NCI-H1092 treated with DMSO at 0.1 percent for 48 hours (cell line): ENCODE data around the gene BCAS3.
"Not testable (repeated sequence)": the region's sequence is repeated elsewhere in the genome, so short reads cannot be mapped to it uniquely, and the experiment has no call there.

Source experiments
- DNase-seq: peaks from one replicate; lab custom pipeline; 2025; lab: John Stamatoyannopoulos, UW

BCAS3 gene

DNA sequence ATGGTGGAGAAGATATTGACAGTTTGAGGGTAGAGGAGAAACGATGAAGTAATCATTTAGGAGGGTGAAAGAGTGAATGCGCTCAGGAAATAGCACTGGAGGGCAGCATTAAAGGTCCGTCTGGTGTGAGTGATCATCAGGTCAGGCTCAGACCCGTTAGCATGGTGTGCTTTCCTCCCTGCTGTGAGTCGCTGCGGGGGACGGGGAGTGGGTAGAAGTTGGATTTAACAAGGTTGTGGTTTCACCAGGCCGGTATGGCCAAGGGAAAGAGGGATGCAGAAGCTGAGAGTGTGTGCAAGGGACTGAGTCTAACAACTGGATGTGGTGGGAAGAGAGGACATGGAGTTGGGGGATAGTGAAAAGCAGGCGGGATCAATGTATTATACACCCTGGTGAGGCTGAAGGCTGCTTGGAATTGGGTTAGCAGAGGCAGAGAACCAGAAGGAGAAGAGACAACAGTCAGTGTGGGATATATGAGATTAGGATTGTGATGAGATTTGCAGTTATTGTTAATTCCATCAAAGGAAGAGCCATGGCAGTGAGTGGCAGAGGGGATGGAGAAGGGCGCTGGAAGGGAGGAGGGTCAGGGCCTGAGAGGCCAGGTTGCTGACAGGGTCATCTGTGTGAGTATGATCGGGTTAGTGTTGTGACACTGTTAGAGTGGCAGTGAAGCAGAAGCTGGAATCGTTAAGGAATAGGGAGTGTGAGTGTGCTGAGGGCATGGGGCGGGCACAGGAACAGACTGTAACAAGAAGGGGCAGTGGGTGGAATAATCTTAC is 663.0 kb downstream of the BCAS3 start:
- DNase-seq = no peak

DNA sequence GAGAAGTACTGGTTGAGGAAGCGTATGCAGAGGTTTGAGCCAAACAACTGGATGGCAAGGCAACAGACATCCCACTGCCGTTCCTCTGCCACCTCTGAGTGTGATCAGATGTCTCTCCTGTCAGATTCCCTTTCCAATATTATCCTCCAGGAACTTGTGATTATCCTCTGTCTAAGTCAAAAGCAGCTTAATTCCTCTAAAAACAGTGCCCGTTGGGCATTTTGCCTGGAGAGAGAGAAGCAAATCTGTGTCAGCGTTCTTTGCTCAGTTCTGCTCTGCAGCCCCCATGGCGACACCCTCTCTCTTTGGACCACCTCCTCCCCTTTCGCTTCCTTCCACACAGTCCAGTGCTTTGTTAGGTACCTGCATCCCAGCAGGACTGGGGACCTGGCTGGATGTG is 665.9 kb downstream of the BCAS3 start:
- DNase-seq = no peak

GRCh38 chr17:61345061-61345460 is 667.4 kb downstream of the BCAS3 start:
- DNase-seq = no peak

GRCh38 chr17:61345825-61346666 is 668.4 kb downstream of the BCAS3 start:
- no peak for DNase-seq

DNA sequence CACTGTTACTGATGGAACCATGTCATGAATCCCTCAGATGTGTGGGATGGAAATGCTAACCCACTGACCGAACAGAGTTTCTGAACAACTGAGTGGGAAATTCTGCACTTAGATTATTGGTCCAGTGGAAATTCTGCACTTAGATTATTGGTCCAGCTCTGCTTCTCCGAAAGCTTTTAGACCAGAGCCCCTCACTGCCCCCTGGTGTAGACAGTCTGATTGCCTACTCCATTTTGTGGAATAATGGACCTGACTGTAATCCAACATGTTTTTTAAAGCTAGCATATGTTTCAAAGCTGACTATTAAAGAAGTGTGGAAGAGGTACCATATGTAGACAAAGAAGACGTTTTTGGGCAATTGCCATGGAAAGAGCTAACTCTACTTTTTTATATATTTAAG is 671.7 kb downstream of the BCAS3 start:
- DNase-seq = no peak

DNA sequence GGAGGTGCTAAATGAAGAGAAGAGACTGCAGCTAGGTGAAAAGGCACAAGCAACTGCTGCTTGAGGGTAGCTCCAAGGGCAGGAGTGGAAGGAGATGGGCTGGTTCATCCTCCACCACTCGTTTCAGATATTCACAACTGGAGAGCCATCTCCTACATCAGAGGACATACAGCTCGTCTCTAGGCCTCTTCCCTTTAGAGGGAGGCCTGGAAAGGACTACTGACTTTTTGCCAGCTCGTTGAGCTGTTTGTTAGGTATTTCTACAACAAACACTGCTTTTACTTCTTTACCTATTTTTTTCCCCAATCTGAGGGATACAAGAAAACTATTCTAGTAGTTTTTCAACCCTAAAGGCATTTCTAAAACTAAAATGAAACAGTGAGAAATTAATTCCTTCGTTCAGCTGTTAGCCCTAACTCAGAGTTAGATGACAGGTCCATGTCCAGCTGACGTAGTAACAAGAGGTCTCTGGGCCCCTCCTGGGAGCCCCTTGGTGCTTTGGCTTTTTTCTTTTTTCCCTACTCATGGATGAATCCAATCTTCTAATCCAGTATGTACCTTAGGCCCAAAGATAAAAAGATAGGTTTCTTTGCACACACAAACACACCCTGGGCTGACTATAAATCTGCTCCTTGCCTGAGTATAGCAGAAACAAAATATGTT is 674.2 kb downstream of the BCAS3 start:
- DNase-seq = no peak

DNA sequence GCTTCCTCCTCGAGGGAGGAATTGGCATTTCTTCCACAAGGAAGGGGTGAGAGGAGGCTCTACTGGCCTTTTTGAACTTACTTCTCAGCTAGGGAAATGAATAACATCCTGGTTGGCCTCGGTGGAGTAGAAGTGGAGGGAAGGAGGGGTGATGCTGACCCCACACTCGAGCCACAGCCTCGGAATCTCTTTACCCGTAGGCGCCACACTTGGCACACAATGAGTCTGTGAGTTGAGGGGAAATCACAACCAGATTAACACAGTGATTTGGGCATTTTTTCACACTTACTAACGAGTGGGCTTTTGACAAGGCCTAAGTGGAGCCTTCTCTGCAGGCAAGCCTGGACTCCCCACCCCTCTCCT is 674.7 kb downstream of the BCAS3 start:
- DNase-seq = no peak

- DNase-seq = no peak
These were observed 675.3 kb downstream of the BCAS3 start for GRCh38 chr17:61352781-61353491.

- DNase-seq = no peak
These were observed 676.0 kb downstream of the BCAS3 start for GRCh38 chr17:61353615-61354014.

- DNase-seq = no peak
These were observed 677.5 kb downstream of the BCAS3 start for GRCh38 chr17:61354895-61355874.

DNA sequence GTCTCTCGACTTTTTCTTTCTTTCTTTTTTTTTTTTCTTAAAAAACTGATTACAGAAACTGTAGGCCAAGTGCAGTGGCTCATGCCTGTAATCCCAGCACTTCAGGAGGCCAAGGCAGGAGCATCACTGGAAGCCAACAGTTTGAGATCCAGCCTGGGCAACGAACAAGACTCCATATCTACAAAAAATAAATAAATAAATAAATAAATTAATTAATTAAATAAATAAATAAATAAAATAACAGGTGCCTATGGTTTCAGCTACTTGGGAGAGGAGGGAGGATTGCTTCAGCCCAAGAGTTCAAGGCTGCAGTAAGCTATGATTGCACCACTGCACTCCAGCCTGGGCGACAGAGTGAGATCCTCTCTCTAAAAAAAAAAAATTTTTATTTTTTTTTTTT is 679.4 kb downstream of the BCAS3 start:
- not testable (repeated sequence) for DNase-seq

GRCh38 chr17:61359513-61359912 is 681.9 kb downstream of the BCAS3 start:
- DNase-seq = not testable (repeated sequence)

DNA sequence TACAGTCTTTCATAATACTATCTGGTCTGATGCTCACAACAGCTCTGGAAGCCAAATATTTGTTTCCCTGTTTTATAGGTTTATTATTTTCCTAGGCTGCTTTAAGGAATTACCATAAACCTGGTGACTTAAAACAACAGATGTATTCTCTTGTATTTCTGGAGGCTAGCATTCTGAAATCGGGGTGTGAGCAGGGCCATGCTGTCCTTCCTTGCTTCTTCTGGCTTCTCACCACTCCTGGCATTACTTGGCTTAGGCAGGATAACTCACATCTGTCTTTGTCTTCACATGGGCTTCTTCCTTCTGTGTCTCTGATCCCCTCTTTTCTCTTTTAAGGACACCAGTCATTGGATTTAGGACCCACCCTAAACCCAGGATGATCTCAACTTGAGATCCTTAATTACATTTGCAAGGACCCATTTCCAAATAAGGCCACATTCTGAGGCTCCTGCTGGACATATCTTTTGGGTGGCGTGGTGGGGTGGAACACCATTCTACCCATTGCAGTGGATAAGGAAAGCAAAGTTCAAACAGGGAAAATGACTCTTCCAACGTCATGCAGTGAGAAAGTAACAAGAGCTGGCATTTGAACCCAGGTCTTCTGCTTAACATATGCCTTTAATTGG is 682.8 kb downstream of the BCAS3 start:
- DNase-seq = no peak

GRCh38 chr17:61361084-61361483 is 683.4 kb downstream of the BCAS3 start:
- no peak for DNase-seq

DNA sequence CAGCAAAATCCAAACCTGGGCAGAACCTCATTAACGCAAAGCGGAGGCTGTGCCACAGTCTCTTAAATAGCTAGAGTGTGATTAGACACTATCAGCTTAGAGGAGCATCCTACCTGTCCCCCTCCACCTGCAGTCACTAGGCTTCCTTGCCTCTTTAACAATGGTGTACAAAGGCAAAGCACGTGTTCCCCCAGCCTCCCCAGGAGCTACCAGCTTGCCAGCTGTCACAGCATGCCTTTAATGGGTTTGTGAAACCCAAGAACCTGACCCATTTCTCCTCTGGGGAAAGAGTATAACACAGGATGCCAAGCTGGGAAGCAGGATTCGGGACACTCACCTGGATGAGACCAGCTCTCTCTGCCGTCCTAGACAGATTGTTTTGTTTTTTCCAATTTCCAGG is 684.7 kb downstream of the BCAS3 start:
- peak; percentile 29 for DNase-seq

DNA sequence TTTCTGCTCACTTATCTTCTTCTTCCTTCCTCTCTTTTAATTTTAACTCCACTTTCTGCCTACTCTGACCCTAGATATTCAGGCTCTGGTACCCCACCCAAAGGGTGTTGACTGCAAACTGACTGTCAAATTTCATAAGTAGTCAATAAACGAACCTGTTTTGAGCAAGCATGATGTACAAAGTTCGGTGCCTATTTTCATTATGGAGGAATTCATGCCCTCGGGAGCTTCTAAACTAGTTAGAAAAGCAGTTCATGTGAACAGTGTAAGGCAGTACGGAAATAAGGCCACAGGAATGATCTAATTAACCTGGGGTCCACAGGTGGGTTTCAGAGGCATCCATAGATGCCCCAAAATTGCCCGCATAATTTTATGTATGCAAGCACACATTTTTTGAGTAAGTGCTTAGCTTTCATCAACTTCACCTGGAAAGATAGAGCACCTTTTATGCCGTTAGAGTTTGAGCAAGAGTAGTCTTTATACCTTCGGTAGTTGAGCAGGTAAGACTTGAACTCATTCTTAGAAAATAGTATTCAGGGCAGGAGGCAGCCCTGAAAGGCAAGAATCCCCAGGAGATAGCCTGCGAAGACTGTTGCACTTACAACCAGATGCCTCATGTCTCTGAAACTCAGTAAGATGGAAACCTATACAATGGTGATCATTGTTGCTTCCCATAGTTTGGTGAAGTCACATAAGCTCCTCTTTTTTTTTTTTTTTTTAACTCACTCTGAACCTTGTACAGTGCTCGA is 685.4 kb downstream of the BCAS3 start:
- no peak for DNase-seq

GRCh38 chr17:61363601-61364462 is 686.2 kb downstream of the BCAS3 start:
- DNase-seq = no peak

DNA sequence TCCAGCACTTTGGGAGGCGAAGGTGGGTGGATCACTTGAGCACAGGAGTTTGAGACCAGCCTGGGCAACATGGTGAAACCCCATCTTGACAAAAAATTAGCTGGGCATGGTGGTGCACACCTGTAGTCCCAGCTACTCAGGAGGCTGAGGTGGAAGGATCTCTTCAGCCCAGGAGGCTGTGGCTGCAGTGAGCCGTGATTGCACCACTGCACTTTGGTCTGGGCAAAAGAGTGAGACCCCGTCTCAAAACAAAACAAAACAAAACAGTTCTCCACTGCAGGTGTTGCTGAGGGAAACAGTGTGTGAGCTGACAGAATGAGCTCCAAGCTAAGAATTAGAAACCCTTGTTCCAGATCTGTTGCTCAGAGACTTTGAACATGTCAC is 686.8 kb downstream of the BCAS3 start:
- DNase-seq = no peak
